HUES64 (cell line): ENCODE measurements around the gene SAXO1.

Source experiments
- H3K27ac ChIP-seq: 2 replicates; pipeline ENCODE4 v1.7.0; 2013; ENCODE audit warnings: low read depth, low read length, inconsistent platforms
- H3K27me3 ChIP-seq: 2 replicates; pipeline ENCODE4 v1.6.1; 2013; ENCODE audit warnings: mild to moderate bottlenecking, low read length; ENCODE audit not compliant: insufficient read depth
- H3K36me3 ChIP-seq: 2 replicates; pipeline ENCODE4 v1.6.1; 2013; ENCODE audit warnings: mild to moderate bottlenecking, low read length; ENCODE audit not compliant: insufficient read depth
- H3K4me1 ChIP-seq: 2 replicates; pipeline ENCODE4 v1.6.1; 2013; ENCODE audit warnings: mild to moderate bottlenecking, low read length, moderate library complexity; ENCODE audit not compliant: insufficient read depth
- H3K4me3 ChIP-seq: 2 replicates; pipeline ENCODE4 v1.5.1; 2013; ENCODE audit warnings: mild to moderate bottlenecking, low read length, moderate library complexity
- H3K9ac ChIP-seq: 2 replicates; pipeline ENCODE4 v1.6.1; 2013; ENCODE audit warnings: mild to moderate bottlenecking, low read depth, low read length
- H3K9me3 ChIP-seq: 2 replicates; pipeline ENCODE4 v1.6.1; 2013; ENCODE audit warnings: low read depth, low read length; ENCODE audit not compliant: insufficient read depth
- WGBS: fragments of 150-250, 120-280 bp; methylation state at CpG from one replicate; pipeline ENCODE4 v1.1.7; 2013; ENCODE audit warnings: missing lambda C conversion rate; 5-methylcytosine and 5-hydroxymethylcytosine counted together

SAXO1 gene

DNA sequence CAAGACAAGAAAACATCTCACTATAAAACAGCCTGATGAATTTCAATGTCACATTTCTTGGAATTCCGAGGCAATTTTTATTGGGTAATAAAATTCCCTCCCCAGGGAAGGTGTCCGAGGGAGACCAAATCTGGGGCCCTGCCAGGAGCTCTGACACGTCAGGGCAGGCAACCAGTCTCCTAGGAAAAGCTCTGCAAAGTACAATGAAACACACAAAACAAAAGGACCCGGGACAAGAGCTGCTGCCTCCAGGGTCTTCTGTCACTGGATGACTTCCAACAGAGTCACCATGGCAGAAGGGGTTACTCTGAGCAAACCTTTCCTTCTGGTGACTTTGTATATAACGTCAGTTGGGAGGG is 50.8 kb downstream of the SAXO1 start:
- Histone ChIP-seq H3K9me3 (0 out of 2 replicates have a peak, but pooled peaks cover 5% of the 10 kb centered on the region), H3K9ac (no peak overlapping the region), H3K4me3 (no peak overlapping the region), H3K36me3 (no peaks in the 10 kb centered on the region), H3K4me1 (0 out of 2 replicates have a peak, but pooled peaks cover 11% of the 10 kb centered on the region), H3K27ac (no peak overlapping the region), H3K27me3 (no peaks in the 10 kb centered on the region)
- WGBS = 90% methylated on average over 5 of the region's 5 CpGs

GRCh38 chr9:18981476-18982261 is 51.3 kb downstream of the SAXO1 start:
- 93% methylated on average over 4 of the region's 4 CpGs for WGBS
- Histone ChIP-seq H3K9me3 (0 out of 2 replicates have a peak, but pooled peaks cover 5% of the 10 kb centered on the region), H3K9ac (no peak overlapping the region), H3K36me3 (no peaks in the 10 kb centered on the region), H3K27me3 (no peaks in the 10 kb centered on the region), H3K4me1 (0 out of 2 replicates have a peak, but pooled peaks cover 9% of the 10 kb centered on the region), H3K4me3 (no peak overlapping the region), H3K27ac (no peak overlapping the region)

DNA sequence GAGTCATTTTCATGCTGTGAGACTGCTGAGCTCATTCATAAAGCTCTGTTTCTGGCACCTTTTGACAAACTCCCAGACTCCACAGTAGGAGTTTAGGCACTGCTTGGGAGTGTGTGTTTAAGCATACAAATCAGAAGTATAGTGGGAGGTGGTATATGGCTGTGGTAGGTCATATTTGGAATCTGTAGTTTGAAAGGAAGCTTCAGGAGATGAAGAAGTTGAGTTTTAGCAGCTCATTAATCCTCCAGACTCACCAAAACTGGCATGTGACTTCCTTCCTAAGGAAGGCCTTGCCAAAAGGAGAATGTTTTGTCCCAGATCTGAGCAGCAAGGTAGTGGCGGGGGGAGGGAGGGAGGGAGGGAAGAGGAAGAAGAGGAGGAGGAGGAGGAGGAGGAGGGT is 52.8 kb downstream of the SAXO1 start:
- Histone ChIP-seq H3K9me3 (0 out of 2 replicates have a peak, but pooled peaks cover 5% of the 10 kb centered on the region), H3K36me3 (no peaks in the 10 kb centered on the region), H3K9ac (no peak overlapping the region), H3K4me1 (0 out of 2 replicates have a peak, but pooled peaks cover 9% of the 10 kb centered on the region), H3K4me3 (no peak overlapping the region), H3K27me3 (no peaks in the 10 kb centered on the region), H3K27ac (no peak overlapping the region)
- WGBS = 16% methylated on average over 1 of the region's 1 CpG

DNA sequence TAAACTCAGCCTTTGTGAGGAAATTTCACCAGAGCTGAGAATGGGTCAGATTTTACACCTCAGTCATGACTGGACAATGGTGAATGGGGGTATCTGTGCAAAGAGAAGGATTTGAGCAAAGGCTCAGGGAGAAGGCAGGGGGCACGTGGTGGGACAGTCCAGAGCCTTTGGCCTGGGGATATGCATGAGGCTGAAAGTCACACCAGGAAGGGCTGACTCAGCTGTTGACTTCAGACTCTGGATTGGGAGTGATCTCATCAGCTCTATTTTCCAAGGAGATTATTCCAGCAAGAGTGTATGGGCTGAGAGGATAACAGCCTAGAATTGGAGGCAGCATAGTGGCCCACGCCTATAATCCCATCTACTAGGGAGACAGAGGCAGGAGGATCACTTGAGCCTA is 53.6 kb downstream of the SAXO1 start:
- 55% methylated on average over 2 of the region's 2 CpGs for WGBS
- no peaks in the 10 kb centered on the region for H3K27me3 ChIP-seq

DNA sequence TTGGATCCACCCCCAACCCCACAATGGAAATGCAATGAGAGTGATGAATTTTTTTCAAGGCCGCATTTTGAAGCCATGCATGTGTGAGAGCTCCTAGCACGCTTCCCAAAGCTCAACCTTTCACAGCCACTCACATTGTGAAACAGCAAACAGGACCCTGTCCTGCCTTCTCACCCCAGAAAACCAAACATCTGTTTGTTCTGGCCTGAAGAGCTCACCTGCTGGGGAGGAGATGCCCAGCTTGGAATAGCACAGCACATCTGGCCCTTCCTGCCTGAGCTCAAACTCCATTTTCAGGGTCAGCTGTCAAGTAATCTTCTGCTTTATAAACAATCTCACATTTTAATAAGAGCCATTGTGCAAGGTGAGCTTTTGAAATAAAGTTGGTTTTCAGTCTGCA is 54.8 kb downstream of the SAXO1 start:
- H3K4me3 ChIP-seq = no peak overlapping the region
- H3K36me3 ChIP-seq = no peaks in the 10 kb centered on the region
- no peaks in the 10 kb centered on the region for H3K9me3 ChIP-seq
- H3K4me1 ChIP-seq = 0 out of 2 replicates have a peak, but pooled peaks cover 9% of the 10 kb centered on the region
- WGBS = 93% methylated on average over 2 of the region's 2 CpGs
- H3K27me3 ChIP-seq = no peaks in the 10 kb centered on the region
- H3K9ac ChIP-seq = no peak overlapping the region
- no peak overlapping the region for H3K27ac ChIP-seq

More for the DNA sequence above, 53.6 kb downstream of the SAXO1 start:
- no peaks in the 10 kb centered on the region for H3K36me3 ChIP-seq
- H3K9ac ChIP-seq = no peak overlapping the region
- no peak overlapping the region for H3K4me3 ChIP-seq
- H3K27ac ChIP-seq = no peak overlapping the region
- H3K9me3 ChIP-seq = 0 out of 2 replicates have a peak, but pooled peaks cover 5% of the 10 kb centered on the region
- 0 out of 2 replicates have a peak, but pooled peaks cover 9% of the 10 kb centered on the region for H3K4me1 ChIP-seq

DNA sequence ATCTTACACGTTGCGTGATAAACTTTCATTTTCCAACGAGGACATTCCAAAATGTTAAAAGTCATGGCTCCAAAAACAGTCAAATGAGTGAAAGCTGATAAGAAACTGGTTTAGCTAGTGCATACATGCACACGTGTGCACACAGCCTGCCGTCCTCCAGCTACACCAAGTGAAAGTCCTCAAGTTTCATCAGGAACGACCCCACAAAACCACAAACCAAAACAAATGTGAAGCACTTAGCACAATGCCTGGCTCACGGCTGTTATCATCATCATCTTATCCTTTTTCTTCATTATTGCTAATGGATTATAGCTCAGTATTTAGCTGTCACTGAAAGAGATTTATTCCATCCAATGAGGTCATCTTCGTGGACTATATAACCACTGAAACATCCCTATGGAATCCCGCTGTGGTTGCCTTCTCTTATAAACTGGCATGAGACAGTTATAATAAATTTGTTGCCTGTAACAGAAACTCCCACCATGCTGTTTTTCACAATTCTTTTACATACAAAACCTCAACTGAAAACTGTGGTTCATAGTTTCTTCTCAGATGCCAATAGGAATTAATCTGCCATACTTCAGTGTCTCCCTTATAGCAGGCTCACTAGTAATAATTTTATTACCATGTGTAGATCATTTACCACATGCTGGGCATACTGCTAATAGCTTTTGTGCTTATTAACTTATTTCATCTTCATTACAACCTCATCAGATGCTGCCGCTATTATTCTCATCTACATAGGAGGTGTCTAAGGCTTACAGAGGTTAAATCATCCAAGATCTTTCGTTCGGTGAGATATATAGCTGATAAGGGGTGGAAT is 56.1 kb downstream of the SAXO1 start:
- H3K9ac ChIP-seq = no peak overlapping the region
- 0 out of 2 replicates have a peak, but pooled peaks cover 9% of the 10 kb centered on the region for H3K4me1 ChIP-seq
- no peak overlapping the region for H3K4me3 ChIP-seq
- no peaks in the 10 kb centered on the region for H3K9me3 ChIP-seq
- no peaks in the 10 kb centered on the region for H3K27me3 ChIP-seq
- no peak overlapping the region for H3K27ac ChIP-seq
- 94% methylated on average over 12 of the region's 12 CpGs for WGBS
- H3K36me3 ChIP-seq = no peaks in the 10 kb centered on the region

GRCh38 chr9:18976221-18976708 is 56.7 kb downstream of the SAXO1 start:
- WGBS = 90% methylated on average over 4 of the region's 4 CpGs
- no peak overlapping the region for H3K9ac ChIP-seq
- H3K4me3 ChIP-seq = no peak overlapping the region
- H3K27me3 ChIP-seq = no peaks in the 10 kb centered on the region
- no peaks in the 10 kb centered on the region for H3K9me3 ChIP-seq
- H3K27ac ChIP-seq = no peak overlapping the region
- H3K36me3 ChIP-seq = no peaks in the 10 kb centered on the region
- H3K4me1 ChIP-seq = 0 out of 2 replicates have a peak, but pooled peaks cover 9% of the 10 kb centered on the region

DNA sequence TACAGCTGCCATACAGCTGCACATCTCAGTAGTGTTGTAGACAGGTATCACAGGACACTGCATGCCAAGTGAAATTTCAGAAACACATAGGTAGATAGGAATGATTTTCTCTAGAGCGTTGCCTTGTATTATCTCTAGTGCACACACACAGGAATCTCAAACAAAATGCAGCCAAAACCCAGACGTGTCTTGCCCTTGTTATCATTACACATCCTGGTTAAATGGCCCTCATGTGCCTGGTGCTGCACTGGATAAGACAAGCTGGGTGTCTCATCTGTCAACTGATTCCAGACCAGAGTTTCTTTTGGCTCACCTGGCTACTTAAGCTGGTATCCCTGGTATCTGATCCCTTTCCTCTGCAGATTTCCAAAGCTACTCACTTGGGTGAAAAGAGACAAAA is 59.7 kb downstream of the SAXO1 start:
- H3K9ac ChIP-seq = no peak overlapping the region
- no peaks in the 10 kb centered on the region for H3K36me3 ChIP-seq
- no peaks in the 10 kb centered on the region for H3K4me1 ChIP-seq
- no peak overlapping the region for H3K27ac ChIP-seq
- no peak overlapping the region for H3K4me3 ChIP-seq
- no peaks in the 10 kb centered on the region for H3K9me3 ChIP-seq
- H3K27me3 ChIP-seq = no peaks in the 10 kb centered on the region
- WGBS = 93% methylated on average over 2 of the region's 2 CpGs

DNA sequence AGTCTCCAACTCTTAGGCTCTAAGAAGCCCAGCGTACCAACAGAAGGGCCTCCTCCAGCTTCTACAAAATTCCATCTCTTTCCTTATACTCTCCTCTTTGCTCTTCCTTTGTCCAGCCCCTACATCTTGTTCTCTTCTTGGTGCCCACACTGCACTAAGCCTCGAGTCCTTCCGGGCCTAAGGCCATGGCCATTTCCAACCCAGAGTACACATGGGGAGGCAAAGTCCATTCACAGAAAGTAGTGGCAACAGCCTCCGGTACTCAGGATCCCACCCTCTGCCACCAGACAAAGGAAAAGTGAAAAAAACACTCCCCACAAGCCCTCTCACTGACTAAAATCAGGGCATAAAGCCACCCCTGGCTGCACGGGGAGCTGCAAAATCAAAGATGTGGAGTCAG is 60.3 kb downstream of the SAXO1 start:
- H3K4me3 ChIP-seq = no peak overlapping the region
- no peak overlapping the region for H3K9ac ChIP-seq
- 91% methylated on average over 5 of the region's 5 CpGs for WGBS

DNA sequence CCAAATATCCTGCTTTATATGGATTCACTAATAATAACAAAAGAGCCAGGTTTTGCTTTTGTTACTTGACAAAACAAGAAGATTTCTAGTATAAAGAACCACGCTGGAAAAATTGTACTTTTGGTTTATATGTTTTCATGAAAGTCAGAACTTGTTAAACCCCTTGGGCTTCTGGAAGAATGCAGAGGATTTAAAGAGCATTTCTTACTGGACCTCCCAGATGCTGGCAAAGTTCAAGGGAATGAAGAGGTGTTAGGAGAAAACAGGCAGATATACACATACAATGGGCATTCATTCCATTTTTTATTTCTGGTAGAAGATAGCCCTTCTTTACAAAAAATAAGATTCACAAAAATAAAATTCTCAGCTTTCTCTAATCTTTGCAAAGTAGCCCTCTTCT is 61.1 kb downstream of the SAXO1 start:
- Histone ChIP-seq H3K4me3 (no peak overlapping the region), H3K4me1 (no peaks in the 10 kb centered on the region), H3K27ac (no peak overlapping the region), H3K9ac (no peak overlapping the region), H3K36me3 (no peaks in the 10 kb centered on the region), H3K27me3 (no peaks in the 10 kb centered on the region), H3K9me3 (no peaks in the 10 kb centered on the region)
- WGBS = 89% methylated on average over 1 of the region's 1 CpG

More for the DNA sequence above, 60.3 kb downstream of the SAXO1 start:
- no peaks in the 10 kb centered on the region for H3K27me3 ChIP-seq
- no peak overlapping the region for H3K27ac ChIP-seq
- no peaks in the 10 kb centered on the region for H3K9me3 ChIP-seq
- H3K36me3 ChIP-seq = no peaks in the 10 kb centered on the region
- H3K4me1 ChIP-seq = no peaks in the 10 kb centered on the region

GRCh38 chr9:18971404-18971803 is 61.6 kb downstream of the SAXO1 start:
- no peaks in the 10 kb centered on the region for H3K9me3 ChIP-seq
- no peaks in the 10 kb centered on the region for H3K4me1 ChIP-seq
- WGBS = 96% methylated on average over 2 of the region's 2 CpGs
- no peaks in the 10 kb centered on the region for H3K36me3 ChIP-seq
- H3K4me3 ChIP-seq = no peak overlapping the region
- no peaks in the 10 kb centered on the region for H3K27me3 ChIP-seq
- H3K9ac ChIP-seq = no peak overlapping the region
- H3K27ac ChIP-seq = no peak overlapping the region
